AG09309 (cell line): ENCODE measurements around the gene CORO1A.
"Not testable (repeated sequence)": the region's sequence is repeated elsewhere in the genome, so short reads cannot be mapped to it uniquely, and the experiment has no call there.

ENCODE experiments used
- DNase-seq: peaks from one replicate; pipeline ENCODE4 v3.0.0-alpha.2; 2010; ENCODE audit warnings: low read depth
- H3K4me3 ChIP-seq: 2 replicates; pipeline ENCODE4 v1.5.1; 2011; ENCODE audit warnings: mild to moderate bottlenecking, low read depth, low read length, moderate library complexity; ENCODE audit not compliant: control insufficient read depth
- CTCF ChIP-seq: IDR thresholded peaks from 2 replicates; pipeline ENCODE4 v1.5.1; 2011; ENCODE audit warnings: mild to moderate bottlenecking, low read depth, low read length, inconsistent platforms; ENCODE audit not compliant: insufficient read depth, control insufficient read depth; ENCODE audit errors: missing control alignments

CORO1A gene

GRCh38 chr16:30173054-30173453, 10.3 kb upstream of the CORO1A start:
- no peak for TF ChIP-seq CTCF
- no peak for DNase-seq
- no peak overlapping the region for H3K4me3 ChIP-seq

DNA sequence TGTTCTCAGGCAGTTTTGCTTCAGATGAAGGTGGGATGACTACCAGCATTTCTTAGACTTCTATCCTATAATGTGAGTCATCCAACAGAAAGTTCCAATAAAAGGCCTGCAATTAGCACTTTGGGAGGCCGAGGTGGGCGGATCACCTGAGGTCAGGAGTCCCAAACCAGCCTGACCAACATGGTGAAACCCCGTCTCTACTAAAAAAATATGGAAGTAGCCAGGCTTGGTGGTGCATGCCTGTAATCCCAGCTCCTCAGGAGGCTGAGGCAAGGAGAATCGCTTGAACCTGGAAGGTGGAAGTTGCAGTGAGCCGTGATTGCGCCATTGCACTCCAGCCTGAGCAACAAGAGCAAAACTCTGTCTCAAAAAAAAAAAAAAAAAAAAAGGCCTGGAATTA, 6.5 kb upstream of the CORO1A start:
- DNase-seq, H3K4me3 ChIP-seq: not testable (repeated sequence)

GRCh38 chr16:30179195-30179594, 4.2 kb upstream of the CORO1A start:
- TF ChIP-seq CTCF, result no peak
- H3K4me3 ChIP-seq, result no peak overlapping the region
- DNase-seq, result no peak

DNA sequence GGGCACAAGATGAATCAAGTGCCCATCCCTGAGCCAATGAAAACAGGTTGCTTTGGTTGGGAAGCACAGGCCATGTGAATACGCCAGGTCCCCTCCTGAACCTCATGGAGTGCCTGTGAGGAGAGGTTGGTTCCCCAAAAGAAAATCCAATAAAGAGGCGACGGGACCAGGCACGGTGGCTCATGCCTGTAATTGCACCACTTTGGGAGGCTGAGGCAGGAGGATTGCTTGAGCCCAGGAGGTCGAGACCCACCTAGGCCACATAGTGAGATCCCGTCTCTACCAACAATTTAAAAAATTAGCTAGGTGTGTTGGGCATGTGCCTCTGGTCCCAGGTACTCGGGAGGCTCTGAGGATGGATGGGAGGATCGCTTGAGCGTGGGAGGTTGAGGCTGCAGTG, 3.5 kb upstream of the CORO1A start:
- TF ChIP-seq CTCF, result no peak

GRCh38 chr16:30180741-30181140, 2.7 kb upstream of the CORO1A start:
- no peak for TF ChIP-seq CTCF
- H3K4me3 ChIP-seq, result no peak overlapping the region
- DNase-seq, result no peak

More for the DNA sequence above, 3.5 kb upstream of the CORO1A start:
- H3K4me3 ChIP-seq, result no peak overlapping the region
- no peak for DNase-seq

DNA sequence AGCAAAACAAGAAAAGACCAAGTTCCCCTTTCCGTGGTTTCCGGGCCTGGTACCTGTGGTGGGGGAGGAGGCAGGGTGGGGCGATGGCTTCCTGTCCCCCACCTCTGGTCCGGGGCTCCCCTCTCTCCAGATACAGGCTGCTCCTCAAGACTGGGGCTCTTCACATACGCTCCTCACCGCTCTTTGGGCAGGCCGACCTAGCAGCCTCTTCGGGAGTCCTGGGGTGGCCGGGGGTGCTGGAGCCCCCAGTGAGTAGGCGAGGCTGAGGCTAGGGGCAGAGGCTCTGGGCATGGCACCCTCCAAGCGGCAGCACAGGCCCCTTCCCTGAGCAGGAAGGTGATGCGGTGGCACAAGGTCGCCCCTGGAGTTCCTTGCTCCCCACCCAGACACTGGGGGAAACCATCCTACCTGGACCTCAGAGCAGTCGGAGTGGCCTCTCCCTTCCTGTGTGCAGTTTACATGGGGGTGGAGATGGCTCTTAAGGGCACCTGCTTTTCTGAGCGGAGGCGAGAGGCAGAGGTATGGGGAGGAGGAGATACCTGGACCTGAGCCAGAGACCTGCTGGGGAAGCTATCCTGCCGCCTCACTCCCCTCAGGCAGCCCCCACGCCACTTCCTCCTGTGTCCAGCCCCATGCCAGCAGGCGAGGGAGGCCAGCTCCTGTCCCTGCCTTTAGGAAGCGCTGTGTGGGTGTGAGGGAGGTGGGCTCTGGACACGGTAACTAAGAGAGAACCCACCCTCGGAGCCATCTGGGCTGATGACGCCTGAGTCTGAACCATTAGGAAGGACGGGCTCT, 891 bp downstream of the CORO1A start:
- 0 out of 2 replicates have a peak overlapping the region, but pooled peaks have one; percentile 47 for H3K4me3 ChIP-seq
- no peak for DNase-seq
- TF ChIP-seq CTCF, result no peak

DNA sequence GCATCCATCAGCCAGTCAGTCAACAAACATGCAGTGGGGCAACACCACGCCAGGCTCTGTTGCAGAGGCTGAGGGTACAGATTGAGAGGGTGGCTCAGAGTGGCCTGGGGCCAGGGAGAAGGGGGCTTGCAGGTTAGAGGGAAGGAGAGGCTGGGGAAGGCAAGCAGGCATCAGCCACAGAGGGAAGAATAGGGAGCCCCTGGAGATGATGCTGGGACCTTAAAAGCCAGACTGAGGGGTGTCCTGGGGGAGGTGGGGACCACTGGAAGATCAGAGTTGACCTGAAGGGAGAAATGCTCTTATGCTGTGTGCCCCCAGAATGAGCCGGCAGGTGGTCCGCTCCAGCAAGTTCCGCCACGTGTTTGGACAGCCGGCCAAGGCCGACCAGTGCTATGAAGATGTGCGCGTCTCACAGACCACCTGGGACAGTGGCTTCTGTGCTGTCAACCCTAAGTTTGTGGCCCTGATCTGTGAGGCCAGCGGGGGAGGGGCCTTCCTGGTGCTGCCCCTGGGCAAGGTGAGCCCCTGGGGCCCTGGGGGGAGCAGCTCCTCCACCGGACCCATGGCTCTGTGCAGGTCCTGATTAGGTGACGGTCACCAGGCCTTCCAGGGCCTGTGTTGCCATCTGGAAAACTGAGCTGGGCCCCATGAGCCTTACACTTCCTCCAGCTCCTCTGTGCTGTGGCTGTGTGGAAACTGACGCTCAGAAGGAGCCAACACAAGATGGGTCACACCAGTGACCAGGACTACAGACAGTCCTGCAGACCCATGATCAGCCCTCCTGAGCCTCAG, 1.7 kb downstream of the CORO1A start:
- no peak for TF ChIP-seq CTCF
- no peak for DNase-seq
- H3K4me3 ChIP-seq, result no peak overlapping the region
